ENCODE data around the gene DMKN.

DMKN gene

GRCh38 chr19:35510626-35510964 lies 2.9 kb downstream of the DMKN start:
- Histone ChIP-seq H3K27ac (ENCODE audit: insufficient read depth, low read length, poor library complexity, severe bottlenecking) (no peak overlapping the region), H3K4me1 (ENCODE audit: control insufficient read depth, insufficient read depth, low read length, poor library complexity, severe bottlenecking) (peaks cover 16% of the 10 kb centered on the region), H3K27me3 (replicated peaks; ENCODE audit: control insufficient read depth, insufficient read depth, low read length, poor library complexity, severe bottlenecking) (no peaks in the 10 kb centered on the region), H3K36me3 (ENCODE audit: control insufficient read depth, insufficient read depth, low read length) (no peaks in the 10 kb centered on the region), H3K4me3 (ENCODE audit: insufficient read depth, low read depth, low read length, poor library complexity, severe bottlenecking) (peak overlapping the region; percentile 56), H3K9me3 (ENCODE audit: control insufficient read depth, low read length) (no peaks in the 10 kb centered on the region)
- no peak for DNase-seq

GRCh38 chr19:35509861-35510625 lies 3.4 kb downstream of the DMKN start:
- H3K9me3 ChIP-seq (ENCODE audit: control insufficient read depth, low read length): no peaks in the 10 kb centered on the region
- H3K4me3 ChIP-seq (ENCODE audit: insufficient read depth, low read depth, low read length, poor library complexity, severe bottlenecking): peak overlapping the region; percentile 56
- no peaks in the 10 kb centered on the region for H3K36me3 ChIP-seq (ENCODE audit: control insufficient read depth, insufficient read depth, low read length)
- no peaks in the 10 kb centered on the region for H3K27me3 ChIP-seq (replicated peaks; ENCODE audit: control insufficient read depth, insufficient read depth, low read length, poor library complexity, severe bottlenecking)
- no peak overlapping the region for H3K27ac ChIP-seq (ENCODE audit: insufficient read depth, low read length, poor library complexity, severe bottlenecking)
- peaks cover 16% of the 10 kb centered on the region for H3K4me1 ChIP-seq (ENCODE audit: control insufficient read depth, insufficient read depth, low read length, poor library complexity, severe bottlenecking)
- peak; percentile 38 to 58 (median 42) for DNase-seq

- no peaks in the 10 kb centered on the region for H3K36me3 ChIP-seq (ENCODE audit: control insufficient read depth, insufficient read depth, low read length)
- no peak overlapping the region for H3K27ac ChIP-seq (ENCODE audit: insufficient read depth, low read length, poor library complexity, severe bottlenecking)
- DNase-seq: no peak
- no peaks in the 10 kb centered on the region for H3K9me3 ChIP-seq (ENCODE audit: control insufficient read depth, low read length)
- peak overlapping the region; percentile 56 for H3K4me3 ChIP-seq (ENCODE audit: insufficient read depth, low read depth, low read length, poor library complexity, severe bottlenecking)
- no peaks in the 10 kb centered on the region for H3K27me3 ChIP-seq (replicated peaks; ENCODE audit: control insufficient read depth, insufficient read depth, low read length, poor library complexity, severe bottlenecking)
- peaks cover 16% of the 10 kb centered on the region for H3K4me1 ChIP-seq (ENCODE audit: control insufficient read depth, insufficient read depth, low read length, poor library complexity, severe bottlenecking)
Observed at GRCh38 chr19:35509018-35509652, 4.3 kb downstream of the DMKN start.

- Histone ChIP-seq H3K27me3 (replicated peaks; ENCODE audit: control insufficient read depth, insufficient read depth, low read length, poor library complexity, severe bottlenecking) (no peaks in the 10 kb centered on the region), H3K4me1 (ENCODE audit: control insufficient read depth, insufficient read depth, low read length, poor library complexity, severe bottlenecking) (peaks cover 16% of the 10 kb centered on the region), H3K36me3 (ENCODE audit: control insufficient read depth, insufficient read depth, low read length) (no peaks in the 10 kb centered on the region), H3K27ac (ENCODE audit: insufficient read depth, low read length, poor library complexity, severe bottlenecking) (no peak overlapping the region), H3K9me3 (ENCODE audit: control insufficient read depth, low read length) (no peaks in the 10 kb centered on the region), H3K4me3 (ENCODE audit: insufficient read depth, low read depth, low read length, poor library complexity, severe bottlenecking) (no peak overlapping the region)
- DNase-seq: no peak
Observed at GRCh38 chr19:35508129-35508528, 5.3 kb downstream of the DMKN start.

- Histone ChIP-seq H3K9me3 (ENCODE audit: control insufficient read depth, low read length) (no peaks in the 10 kb centered on the region), H3K4me3 (ENCODE audit: insufficient read depth, low read depth, low read length, poor library complexity, severe bottlenecking) (no peak overlapping the region), H3K4me1 (ENCODE audit: control insufficient read depth, insufficient read depth, low read length, poor library complexity, severe bottlenecking) (peaks cover 16% of the 10 kb centered on the region), H3K36me3 (ENCODE audit: control insufficient read depth, insufficient read depth, low read length) (no peaks in the 10 kb centered on the region), H3K27ac (ENCODE audit: insufficient read depth, low read length, poor library complexity, severe bottlenecking) (no peak overlapping the region), H3K27me3 (replicated peaks; ENCODE audit: control insufficient read depth, insufficient read depth, low read length, poor library complexity, severe bottlenecking) (no peaks in the 10 kb centered on the region)
- no peak for DNase-seq
Observed at GRCh38 chr19:35507561-35507960, 5.9 kb downstream of the DMKN start.

- H3K4me3 ChIP-seq (ENCODE audit: insufficient read depth, low read depth, low read length, poor library complexity, severe bottlenecking): no peak overlapping the region
- no peak overlapping the region for H3K27ac ChIP-seq (ENCODE audit: insufficient read depth, low read length, poor library complexity, severe bottlenecking)
- H3K27me3 ChIP-seq (replicated peaks; ENCODE audit: control insufficient read depth, insufficient read depth, low read length, poor library complexity, severe bottlenecking): no peaks in the 10 kb centered on the region
- H3K9me3 ChIP-seq (ENCODE audit: control insufficient read depth, low read length): no peaks in the 10 kb centered on the region
- no peaks in the 10 kb centered on the region for H3K36me3 ChIP-seq (ENCODE audit: control insufficient read depth, insufficient read depth, low read length)
- H3K4me1 ChIP-seq (ENCODE audit: control insufficient read depth, insufficient read depth, low read length, poor library complexity, severe bottlenecking): peaks cover 16% of the 10 kb centered on the region
- no peak for DNase-seq
Observed at GRCh38 chr19:35506011-35506410, 7.4 kb downstream of the DMKN start.

- H3K36me3 ChIP-seq (ENCODE audit: control insufficient read depth, insufficient read depth, low read length): no peaks in the 10 kb centered on the region
- no peaks in the 10 kb centered on the region for H3K27me3 ChIP-seq (replicated peaks; ENCODE audit: control insufficient read depth, insufficient read depth, low read length, poor library complexity, severe bottlenecking)
- H3K27ac ChIP-seq (ENCODE audit: insufficient read depth, low read length, poor library complexity, severe bottlenecking): no peak overlapping the region
- H3K9me3 ChIP-seq (ENCODE audit: control insufficient read depth, low read length): no peaks in the 10 kb centered on the region
- H3K4me3 ChIP-seq (ENCODE audit: insufficient read depth, low read depth, low read length, poor library complexity, severe bottlenecking): no peak overlapping the region
- H3K4me1 ChIP-seq (ENCODE audit: control insufficient read depth, insufficient read depth, low read length, poor library complexity, severe bottlenecking): no peaks in the 10 kb centered on the region
- DNase-seq: no peak
Observed at GRCh38 chr19:35502751-35503150, 10.7 kb downstream of the DMKN start.

- H3K27ac ChIP-seq (ENCODE audit: insufficient read depth, low read length, poor library complexity, severe bottlenecking): no peak overlapping the region
- no peaks in the 10 kb centered on the region for H3K4me1 ChIP-seq (ENCODE audit: control insufficient read depth, insufficient read depth, low read length, poor library complexity, severe bottlenecking)
- DNase-seq: no peak
- no peaks in the 10 kb centered on the region for H3K9me3 ChIP-seq (ENCODE audit: control insufficient read depth, low read length)
- H3K27me3 ChIP-seq (replicated peaks; ENCODE audit: control insufficient read depth, insufficient read depth, low read length, poor library complexity, severe bottlenecking): no peaks in the 10 kb centered on the region
- no peak overlapping the region for H3K4me3 ChIP-seq (ENCODE audit: insufficient read depth, low read depth, low read length, poor library complexity, severe bottlenecking)
- no peaks in the 10 kb centered on the region for H3K36me3 ChIP-seq (ENCODE audit: control insufficient read depth, insufficient read depth, low read length)
Observed at GRCh38 chr19:35501684-35502083, 11.8 kb downstream of the DMKN start.

GRCh38 chr19:35500611-35501010 lies 12.8 kb downstream of the DMKN start:
- Histone ChIP-seq H3K27me3 (replicated peaks; ENCODE audit: control insufficient read depth, insufficient read depth, low read length, poor library complexity, severe bottlenecking) (no peaks in the 10 kb centered on the region), H3K9me3 (ENCODE audit: control insufficient read depth, low read length) (no peaks in the 10 kb centered on the region), H3K36me3 (ENCODE audit: control insufficient read depth, insufficient read depth, low read length) (no peaks in the 10 kb centered on the region), H3K27ac (ENCODE audit: insufficient read depth, low read length, poor library complexity, severe bottlenecking) (no peak overlapping the region), H3K4me1 (ENCODE audit: control insufficient read depth, insufficient read depth, low read length, poor library complexity, severe bottlenecking) (no peaks in the 10 kb centered on the region), H3K4me3 (ENCODE audit: insufficient read depth, low read depth, low read length, poor library complexity, severe bottlenecking) (no peak overlapping the region)
- no peak for DNase-seq

GRCh38 chr19:35498984-35499527 lies 14.4 kb downstream of the DMKN start:
- H3K27ac ChIP-seq (ENCODE audit: insufficient read depth, low read length, poor library complexity, severe bottlenecking): no peak overlapping the region
- H3K36me3 ChIP-seq (ENCODE audit: control insufficient read depth, insufficient read depth, low read length): no peaks in the 10 kb centered on the region
- no peaks in the 10 kb centered on the region for H3K9me3 ChIP-seq (ENCODE audit: control insufficient read depth, low read length)
- H3K27me3 ChIP-seq (replicated peaks; ENCODE audit: control insufficient read depth, insufficient read depth, low read length, poor library complexity, severe bottlenecking): no peaks in the 10 kb centered on the region
- DNase-seq: no peak
- no peak overlapping the region for H3K4me3 ChIP-seq (ENCODE audit: insufficient read depth, low read depth, low read length, poor library complexity, severe bottlenecking)
- peaks cover 4% of the 10 kb centered on the region for H3K4me1 ChIP-seq (ENCODE audit: control insufficient read depth, insufficient read depth, low read length, poor library complexity, severe bottlenecking)
